CD1c-positive myeloid dendritic cell (primary cell): ENCODE measurements around the gene FREY1.

ENCODE experiments used
- DNase-seq: peaks from one replicate; pipeline ENCODE4 v3.0.0-alpha.2; 2016; ENCODE audit errors: extremely low spot score

Gene FREY1, protein sequence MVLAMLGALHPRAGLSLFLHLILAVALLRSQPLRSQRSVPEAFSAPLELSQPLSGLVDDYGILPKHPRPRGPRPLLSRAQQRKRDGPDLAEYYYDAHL

GRCh38 chr11:45906965-45907611 lies at the start of gene FREY1:
TSS of gene FREY1 (minus strand) at chr11:45907271. CDS start at chr11:45907245, 26 bp downstream.
- no peak for DNase-seq

DNA sequence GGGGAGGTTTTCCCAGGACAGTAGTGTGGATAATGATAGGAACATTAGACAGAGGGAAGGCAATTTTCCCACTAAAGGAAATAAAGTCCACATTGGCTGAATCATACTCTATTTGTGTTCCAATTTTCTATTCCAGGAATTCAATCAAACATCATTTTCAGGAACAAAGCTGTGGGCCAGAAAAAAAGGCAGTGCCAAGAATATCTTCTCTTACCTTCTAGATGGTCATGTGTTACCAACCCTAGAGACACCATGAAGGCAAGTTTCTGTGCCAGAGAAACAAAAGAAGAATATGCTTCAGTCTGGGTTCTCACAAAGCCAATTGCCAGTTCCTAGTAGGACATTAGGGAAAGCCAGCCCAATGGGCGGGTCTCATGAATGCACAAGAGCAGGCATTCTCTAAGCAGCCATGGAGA lies 42.9 kb upstream of the FREY1 start:
- DNase-seq = no peak

GRCh38 chr11:45948356-45948755 lies 41.3 kb upstream of the FREY1 start:
- DNase-seq = no peak

DNA sequence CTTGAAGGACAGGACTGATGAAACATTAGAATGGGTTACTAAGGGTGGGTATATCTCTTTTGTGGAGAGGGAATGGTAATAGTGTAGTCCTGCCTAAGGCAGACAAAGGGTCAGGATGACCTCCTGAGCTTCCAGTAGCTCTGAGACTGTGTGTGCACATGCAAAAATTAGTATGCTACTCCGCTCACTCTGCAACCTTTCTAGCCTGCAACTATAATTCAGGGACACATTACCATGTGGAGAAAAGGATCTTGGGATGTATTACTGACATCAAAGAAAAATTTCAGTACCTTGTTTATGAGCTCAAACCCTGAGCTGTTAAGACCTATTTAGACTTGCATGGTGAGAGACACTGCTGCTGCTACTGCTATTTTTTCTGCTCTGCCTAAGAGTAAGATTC lies 40.8 kb upstream of the FREY1 start:
- no peak for DNase-seq

DNA sequence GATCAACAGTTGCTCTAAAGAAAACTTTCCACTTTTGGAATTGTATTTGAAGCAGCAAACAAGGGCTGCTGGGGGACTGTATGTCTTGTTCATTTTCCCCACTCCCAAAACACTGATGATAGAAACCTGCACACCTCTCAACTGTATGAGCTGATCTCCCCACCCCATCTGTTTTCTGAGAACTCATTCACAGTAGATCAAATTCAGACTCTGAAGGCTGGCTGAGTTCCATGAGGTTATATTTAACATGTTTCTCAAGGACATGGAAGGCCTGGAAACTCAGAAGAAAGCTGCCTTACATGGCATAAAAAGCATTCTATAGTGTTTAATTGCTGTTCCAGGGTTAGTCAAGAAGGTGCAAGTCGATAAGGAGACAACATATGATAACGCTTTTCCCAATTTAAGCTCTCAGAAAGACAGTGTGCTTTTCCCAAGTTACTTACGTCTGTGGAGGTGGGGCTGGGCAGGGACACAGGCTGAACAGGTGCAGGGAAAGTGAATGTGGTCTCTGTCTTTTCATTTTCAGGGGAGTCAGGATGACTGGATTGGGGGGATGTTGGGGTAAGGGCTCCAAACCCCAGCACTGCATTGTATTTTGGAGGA lies 38.4 kb upstream of the FREY1 start:
- DNase-seq = no peak

DNA sequence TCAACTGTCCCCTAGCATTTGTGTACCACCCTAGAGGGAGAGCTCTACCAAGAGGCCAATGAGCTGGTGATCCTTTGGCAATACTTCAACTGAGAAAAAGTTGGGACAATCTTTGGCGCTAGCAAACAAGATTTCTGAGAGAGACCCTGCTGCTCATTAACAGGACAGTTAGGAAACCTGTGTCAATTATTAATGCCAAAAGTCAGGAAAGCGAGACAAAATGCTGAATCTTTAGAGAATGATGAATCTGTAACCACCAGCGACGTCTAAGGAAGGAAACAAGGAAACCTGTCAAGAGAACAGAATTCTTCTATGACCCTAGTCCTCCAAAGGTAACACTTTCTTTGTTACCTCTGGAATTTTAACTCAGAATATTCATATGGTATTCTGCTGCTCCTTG lies 35.3 kb upstream of the FREY1 start:
- DNase-seq = no peak

DNA sequence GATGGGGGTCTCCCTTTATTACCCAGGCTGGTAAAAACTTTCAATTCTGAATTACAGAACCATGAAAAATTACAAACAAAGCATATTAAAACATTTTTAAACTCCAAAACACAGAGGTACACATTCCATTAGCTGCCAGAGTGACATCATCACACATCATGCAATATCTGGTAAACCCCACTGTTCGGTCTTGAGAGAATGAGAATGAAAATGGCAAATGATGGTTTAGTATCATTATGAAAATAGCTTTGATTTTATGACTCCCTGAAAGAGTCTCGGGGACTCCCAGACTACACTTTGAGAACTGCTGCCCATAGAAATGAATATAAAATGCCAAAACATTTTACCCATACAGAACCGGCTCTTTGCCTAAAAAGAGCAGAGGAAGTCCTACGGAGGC lies 34.2 kb upstream of the FREY1 start:
- no peak for DNase-seq

DNA sequence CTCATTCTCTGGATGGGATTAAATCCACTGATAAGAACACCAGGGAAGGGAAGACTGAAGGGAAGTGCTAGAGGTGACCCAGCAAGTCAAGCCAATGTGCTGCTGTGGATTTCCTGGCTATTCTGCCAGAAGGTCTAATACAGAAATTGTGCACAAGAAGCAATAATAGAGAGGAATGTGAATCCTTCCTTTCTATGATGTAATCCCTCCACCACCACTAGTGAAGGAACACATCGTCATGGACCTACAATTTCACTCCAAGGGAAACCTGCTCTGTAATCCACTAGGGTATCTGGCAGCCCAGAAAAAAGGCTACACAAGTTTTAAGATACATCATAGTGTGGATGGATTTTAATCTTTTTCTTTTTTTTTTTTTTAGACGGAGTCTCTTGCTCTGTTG lies 32.8 kb upstream of the FREY1 start:
- DNase-seq = no peak

DNA sequence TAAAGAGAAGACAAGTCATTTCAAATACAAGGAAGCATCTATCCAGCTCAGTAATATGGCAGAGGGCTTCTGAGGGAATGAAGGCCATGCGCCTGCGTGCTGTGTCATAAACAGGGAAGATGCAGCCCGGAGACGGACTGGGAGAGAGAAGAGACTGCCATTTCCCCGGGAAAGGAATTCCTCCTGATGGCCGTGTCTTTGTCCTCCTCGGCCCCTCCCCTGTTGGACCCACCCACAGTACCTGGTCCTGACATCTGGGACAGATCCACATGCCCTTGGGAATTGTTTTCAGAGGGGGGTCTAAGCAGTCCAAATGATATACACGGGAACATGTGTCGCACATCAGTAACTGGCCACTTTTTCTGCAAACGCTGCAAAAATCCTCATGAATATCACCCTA lies 30.8 kb upstream of the FREY1 start:
- DNase-seq = no peak

DNA sequence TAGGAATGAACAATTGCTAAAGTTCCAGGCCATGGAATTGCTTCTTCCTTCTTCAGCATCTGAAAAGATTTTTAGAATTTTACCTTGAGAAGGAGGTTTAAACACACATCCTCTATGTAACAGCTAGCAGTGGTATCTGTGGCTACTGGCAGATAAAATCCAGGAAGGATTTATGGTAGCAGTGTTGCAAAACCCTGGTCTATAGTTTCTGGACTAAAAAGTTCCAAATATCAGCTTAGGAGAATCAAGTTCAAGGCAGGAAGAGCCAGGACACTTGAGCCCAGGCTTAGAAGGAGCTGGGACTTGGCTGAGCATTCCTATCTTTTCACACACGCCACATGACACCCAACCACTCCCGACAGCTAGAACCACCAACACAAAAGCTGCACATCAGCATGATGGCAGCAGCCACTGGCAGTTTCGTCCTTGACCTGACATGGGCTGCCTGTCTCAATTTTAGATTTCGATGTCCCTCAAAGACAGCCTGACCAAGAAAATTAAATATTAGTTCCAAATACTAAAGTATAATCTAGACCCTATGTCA lies 29.5 kb upstream of the FREY1 start:
- no peak for DNase-seq

GRCh38 chr11:45935349-45936064 lies 28.4 kb upstream of the FREY1 start:
- DNase-seq = peak; percentile 45

- no peak for DNase-seq
Observed at GRCh38 chr11:45934580-45935318, 27.7 kb upstream of the FREY1 start.

DNA sequence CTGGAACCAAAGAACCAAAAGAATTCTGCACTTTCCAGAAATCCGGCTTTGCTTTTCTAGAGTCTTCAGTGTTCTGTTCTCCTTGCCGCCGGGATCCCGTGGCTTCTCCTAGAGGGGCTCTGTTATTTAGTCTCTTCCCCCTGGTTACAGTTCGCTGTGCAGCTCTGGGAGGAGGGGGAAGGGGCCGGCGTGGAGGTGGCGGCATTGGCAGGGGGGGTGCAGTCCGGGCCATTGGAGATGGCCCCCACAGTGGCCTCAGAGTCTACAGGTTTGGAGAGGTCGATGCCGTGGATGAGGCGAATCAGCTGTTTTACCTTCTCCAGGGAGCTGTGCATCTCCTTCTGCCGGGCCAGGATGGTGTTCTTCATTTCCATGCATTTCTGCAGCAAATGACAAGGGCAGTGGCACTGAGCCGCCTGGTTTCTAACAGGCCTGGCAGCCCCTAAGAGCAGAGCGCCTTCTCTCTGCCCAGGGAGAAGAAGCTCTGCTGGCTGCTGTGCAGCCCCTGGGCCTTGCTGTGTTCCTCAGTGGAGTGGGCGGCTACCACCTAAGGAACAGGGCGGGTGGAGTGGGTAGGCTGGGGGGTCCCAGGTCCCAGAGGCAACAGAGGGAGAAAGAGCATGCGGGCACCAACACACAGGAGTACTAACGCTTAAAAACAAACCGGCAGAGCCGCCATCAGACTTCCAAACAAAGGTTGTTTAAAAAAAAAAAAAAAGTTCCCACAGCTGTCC lies 26.9 kb upstream of the FREY1 start:
- DNase-seq = no peak

DNA sequence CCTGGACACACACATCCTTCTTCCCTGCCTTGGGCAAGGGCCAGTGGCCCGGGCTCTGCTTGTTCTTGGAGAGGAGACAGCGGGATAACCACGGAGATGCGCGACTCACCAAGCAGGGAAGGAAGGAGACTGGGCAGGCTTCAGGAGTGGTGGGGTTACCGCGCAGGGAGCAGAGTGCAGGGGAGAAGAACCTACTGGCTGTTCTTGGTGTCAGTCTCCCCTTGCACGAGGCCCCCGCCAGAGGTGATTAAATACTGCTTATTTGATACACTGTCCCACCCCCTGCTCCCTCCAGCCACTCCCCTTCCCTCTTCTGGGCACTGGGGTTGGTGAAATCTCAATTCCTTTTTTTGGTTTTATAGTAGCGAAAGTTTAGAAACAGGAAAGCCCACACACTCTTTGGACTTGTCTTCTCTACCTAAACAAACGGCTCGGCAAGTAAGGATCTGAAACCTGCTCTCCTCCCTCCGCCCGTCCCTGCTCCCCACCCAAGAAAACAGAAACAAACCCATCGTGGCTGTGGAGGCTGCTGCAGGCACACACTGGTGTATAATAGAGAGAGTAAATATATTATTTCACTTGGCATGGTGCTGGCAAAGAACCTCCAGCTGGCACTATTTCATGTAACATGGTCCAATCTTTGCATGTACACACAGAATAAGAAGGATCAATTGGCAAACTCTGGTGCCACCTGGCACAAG lies 26.2 kb upstream of the FREY1 start:
- DNase-seq = peak; percentile 91

GRCh38 chr11:45932217-45932616 lies 25.1 kb upstream of the FREY1 start:
- no peak for DNase-seq

GRCh38 chr11:45931739-45932138 lies 24.7 kb upstream of the FREY1 start:
- DNase-seq = peak; percentile 21

DNA sequence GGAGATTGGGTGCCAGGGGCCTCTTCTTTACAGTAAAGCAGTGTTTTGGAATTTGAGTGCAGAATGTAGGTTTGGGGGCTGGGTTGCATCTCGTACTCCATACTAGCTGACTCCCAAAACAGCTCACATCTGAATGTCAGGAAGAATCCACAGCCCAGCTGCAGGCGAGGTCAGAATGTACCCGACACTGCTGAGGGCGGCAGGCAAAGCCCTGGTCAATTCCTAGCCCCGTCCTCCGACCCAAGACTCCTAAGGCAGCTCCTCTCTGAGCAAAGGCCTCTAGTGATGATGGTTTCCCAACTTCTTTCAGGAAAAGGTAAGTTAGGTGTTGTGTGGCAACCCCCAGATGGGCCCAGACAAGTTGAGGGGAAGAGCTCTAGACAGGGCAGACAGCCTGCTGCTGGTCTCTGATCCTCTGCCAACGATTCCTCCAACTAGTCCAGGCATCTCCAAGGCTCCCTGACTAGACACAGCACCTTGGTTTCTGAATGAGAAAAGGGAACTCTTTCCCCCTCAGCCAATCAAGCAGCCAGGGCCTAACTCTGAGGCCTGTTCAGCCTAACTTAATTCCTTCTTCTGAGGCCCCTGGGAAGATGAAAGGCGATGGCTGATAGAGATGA lies 24.0 kb upstream of the FREY1 start:
- no peak for DNase-seq

DNA sequence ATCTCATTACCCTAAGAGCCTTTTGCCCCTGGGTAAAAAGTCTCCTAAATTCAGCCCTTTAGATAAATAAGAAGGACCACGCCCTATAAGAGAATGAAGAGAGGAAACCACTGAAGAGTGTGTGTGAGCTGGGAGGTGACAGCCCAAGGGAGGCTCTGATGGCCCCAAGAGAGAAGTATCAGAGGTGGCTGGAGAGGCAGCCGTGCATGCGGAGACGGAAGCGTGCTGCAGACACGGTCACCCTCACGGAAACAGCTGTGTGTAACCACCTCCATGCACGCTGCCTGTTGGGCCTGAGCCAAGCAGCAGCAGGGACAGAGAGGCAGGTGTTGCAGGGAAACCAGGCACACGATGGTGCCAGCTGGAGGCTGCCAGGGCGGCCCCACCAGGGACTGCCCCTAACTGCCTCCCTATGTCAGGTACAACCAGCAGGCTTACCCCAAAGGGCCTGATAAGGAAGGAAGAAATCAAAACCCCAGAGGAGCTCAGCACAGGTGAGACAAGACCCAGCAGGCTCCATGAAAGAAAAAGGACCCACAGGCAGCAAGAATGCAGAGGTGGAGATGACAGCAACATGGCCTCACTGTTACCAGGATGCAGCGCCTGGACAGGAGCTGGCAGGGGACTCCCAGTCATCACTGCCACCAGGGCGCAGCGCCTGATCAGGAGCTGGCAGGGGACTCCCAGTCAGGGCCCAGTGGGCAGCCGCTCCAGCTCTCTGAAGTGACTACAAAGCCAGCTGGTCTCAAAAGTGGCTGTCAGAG lies 23.1 kb upstream of the FREY1 start:
- peak; percentile 15 for DNase-seq

GRCh38 chr11:45929486-45930030 lies 22.5 kb upstream of the FREY1 start:
- no peak for DNase-seq
